Testis (tissue), 3 donors: ENCODE measurements around the gene CR1L. TPM values are rescaled to one million over a fixed set of nuclear protein-coding genes. Genes with fewer than 3 reads are reported as not detected.
"Not testable (repeated sequence)": the region's sequence is repeated elsewhere in the genome, so short reads cannot be mapped to it uniquely, and the experiment has no call there.

Experiments
- DNase-seq: peaks from one replicate; pipeline ENCODE4 v3.0.0-alpha.2; 2019
- H3K27ac ChIP-seq, 2 donors: fragments of 200-600 bp; sonication (generic); one replicate each; pipeline ENCODE4 v1.5.1; 2019
- H3K27me3 ChIP-seq: fragments of 200-600 bp; sonication (generic); one replicate; pipeline ENCODE4 v1.5.1; 2019
- H3K36me3 ChIP-seq: fragments of 200-600 bp; sonication (generic); one replicate; pipeline ENCODE4 v1.5.1; 2017; ENCODE audit warnings: low read depth; ENCODE audit errors: missing control alignments
- H3K4me1 ChIP-seq: fragments of 200-600 bp; sonication (generic); one replicate; pipeline ENCODE4 v1.5.1; 2019
- H3K4me3 ChIP-seq, 2 donors: fragments of 200-600 bp; sonication (generic); one replicate each; pipeline ENCODE4 v1.5.1; 2017 to 2019
- H3K9me3 ChIP-seq: fragments of 200-600 bp; sonication (generic); one replicate; pipeline ENCODE4 v1.5.1; 2017
- POLR2A ChIP-seq: fragments of 450-650 bp; IDR thresholded peaks from one replicate; pipeline ENCODE4 v1.6.1; 2017; ENCODE audit warnings: antibody characterized with exemption, mild to moderate bottlenecking, moderate library complexity
- WGBS, 2 donors: methylation state at CpG; one replicate each; pipeline ENCODE4 v1.1.5; 2018; 5-methylcytosine and 5-hydroxymethylcytosine counted together
- intact Hi-C: fragments of 100-400 bp; cut with DNase I; formaldehyde crosslinking; loops from one replicate; pipeline ENCODE4 v1.15.1; 2023; ENCODE audit warnings: low total_unique reads
- polyA plus RNA-seq: library from polyadenylated mRNA; stranded (reverse); fragments of 350-450 nt; fragmentation: Illumina TruSeq; extraction: RNeasy Lipid Tissue Mini Kit (QIAGEN cat#74804); gene quantifications from one replicate; pipeline ENCODE4 v1.2.3, GENCODE V29; 2014; ENCODE audit warnings: low read depth, low replicate concordance; ENCODE audit not compliant: insufficient read depth
- total RNA-seq, 2 donors: library from RNA; depleted of rRNA; stranded (reverse); fragments of >200 nt; gene quantifications; one replicate each; pipeline ENCODE4 v1.2.3, GENCODE V29; 2016
- TF ChIP-seq, protein P1 (sequence below), 3 experiments: fragments of 450-650 bp in 2 of 3; fragments of 200-600 bp in 1 of 3; sonication (generic) in 1 of 3; IDR thresholded peaks; one replicate each; pipeline ENCODE4 v1.5.1; 2016 to 2019; ENCODE audit warnings: antibody characterized with exemption in 3 of 3, mild to moderate bottlenecking in 2 of 3, moderate library complexity in 1 of 3

CR1L gene
- total and polyA plus RNA-seq, 3 donors from 2014 or later: not detected

DNA sequence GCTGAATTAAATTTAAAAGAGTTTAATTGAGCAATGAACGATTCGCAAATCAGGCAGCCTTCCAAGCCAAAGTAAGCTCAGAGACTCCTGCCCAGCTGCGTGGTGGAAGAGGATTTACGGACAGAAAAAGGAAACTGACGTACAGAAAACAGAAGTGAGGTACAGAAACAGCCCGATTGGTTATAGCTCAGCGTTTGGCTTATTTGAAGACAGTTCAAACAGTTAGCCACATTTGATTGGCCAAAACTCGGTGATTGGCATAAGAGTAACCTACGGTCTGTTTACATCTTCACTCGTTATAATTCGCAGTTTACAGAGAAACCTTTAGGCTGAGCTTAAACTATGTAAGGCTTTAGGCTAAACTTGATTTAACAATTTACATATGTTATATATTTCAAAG is 46.9 kb downstream of the CR1L start:
- intact Hi-C loops: no loop called here
- no peaks in the 10 kb centered on the region for H3K9me3 ChIP-seq
- H3K27ac ChIP-seq: no peak overlapping the region
- H3K36me3 ChIP-seq: no peaks in the 10 kb centered on the region
- WGBS, 2 donors: 45 to 66% methylated on average over 11 of the region's 11 CpGs
- DNase-seq: no peak
- H3K4me1 ChIP-seq: no peaks in the 10 kb centered on the region
- no peak for TF ChIP-seq POLR2A
- TF ChIP-seq, protein P1, sequence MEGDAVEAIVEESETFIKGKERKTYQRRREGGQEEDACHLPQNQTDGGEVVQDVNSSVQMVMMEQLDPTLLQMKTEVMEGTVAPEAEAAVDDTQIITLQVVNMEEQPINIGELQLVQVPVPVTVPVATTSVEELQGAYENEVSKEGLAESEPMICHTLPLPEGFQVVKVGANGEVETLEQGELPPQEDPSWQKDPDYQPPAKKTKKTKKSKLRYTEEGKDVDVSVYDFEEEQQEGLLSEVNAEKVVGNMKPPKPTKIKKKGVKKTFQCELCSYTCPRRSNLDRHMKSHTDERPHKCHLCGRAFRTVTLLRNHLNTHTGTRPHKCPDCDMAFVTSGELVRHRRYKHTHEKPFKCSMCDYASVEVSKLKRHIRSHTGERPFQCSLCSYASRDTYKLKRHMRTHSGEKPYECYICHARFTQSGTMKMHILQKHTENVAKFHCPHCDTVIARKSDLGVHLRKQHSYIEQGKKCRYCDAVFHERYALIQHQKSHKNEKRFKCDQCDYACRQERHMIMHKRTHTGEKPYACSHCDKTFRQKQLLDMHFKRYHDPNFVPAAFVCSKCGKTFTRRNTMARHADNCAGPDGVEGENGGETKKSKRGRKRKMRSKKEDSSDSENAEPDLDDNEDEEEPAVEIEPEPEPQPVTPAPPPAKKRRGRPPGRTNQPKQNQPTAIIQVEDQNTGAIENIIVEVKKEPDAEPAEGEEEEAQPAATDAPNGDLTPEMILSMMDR (IDR thresholded peaks at IDR 0.05): no peak
- no peaks in the 10 kb centered on the region for H3K27me3 ChIP-seq
- no peak overlapping the region for H3K4me3 ChIP-seq

DNA sequence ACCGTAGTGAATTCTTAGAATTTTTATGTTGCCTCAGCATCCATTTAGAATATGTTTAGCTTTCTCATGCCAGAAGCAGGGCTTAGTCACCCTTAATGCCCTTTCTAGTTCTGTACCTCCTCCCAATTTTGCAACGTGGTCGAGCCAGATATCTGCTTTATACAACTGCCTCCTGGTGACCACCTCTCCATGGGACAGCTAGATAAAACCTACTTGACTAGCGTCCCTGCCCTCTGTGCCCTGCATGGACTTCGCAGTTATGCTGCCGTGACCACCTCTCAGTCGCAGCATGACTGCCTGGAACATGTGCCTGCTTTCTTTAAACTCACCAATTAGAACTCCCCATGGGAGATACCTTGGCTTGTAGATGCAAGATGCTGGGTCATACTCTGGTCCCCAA is 47.4 kb downstream of the CR1L start:
- H3K9me3 ChIP-seq, H3K27ac ChIP-seq, intact Hi-C loops, DNase-seq, H3K4me1 ChIP-seq, H3K36me3 ChIP-seq, H3K27me3 ChIP-seq, H3K4me3 ChIP-seq: not testable (repeated sequence)
- 51 to 83% methylated on average over 7 of the region's 7 CpGs for WGBS, 2 donors

DNA sequence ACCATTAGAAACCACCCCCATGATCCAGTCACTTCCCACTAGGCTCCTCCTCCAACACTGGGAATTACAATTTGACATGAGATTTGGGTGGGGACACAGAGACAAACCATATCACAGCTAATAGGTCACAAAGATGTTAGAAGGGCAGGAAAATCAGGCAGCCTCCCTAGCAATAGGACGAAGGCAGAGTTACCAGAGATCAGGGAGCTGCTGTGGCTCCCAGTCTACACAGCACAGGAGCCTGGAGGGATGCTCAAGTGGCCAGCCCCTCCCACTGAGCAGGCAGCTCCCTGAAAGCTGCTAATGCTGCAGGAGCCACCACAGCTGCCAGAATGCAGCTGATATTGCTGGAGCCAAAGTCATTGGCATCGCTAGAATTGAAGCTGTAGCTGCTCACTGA is 51.0 kb downstream of the CR1L start:
- H3K36me3 ChIP-seq: no peaks in the 10 kb centered on the region
- intact Hi-C loops: no loop called here
- no peaks in the 10 kb centered on the region for H3K27me3 ChIP-seq
- H3K4me3 ChIP-seq: no peak overlapping the region
- no peaks in the 10 kb centered on the region for H3K9me3 ChIP-seq
- WGBS, 2 donors: 71% methylated on average over 2 of the region's 2 CpGs; no CpG with 5 or more reads in 1 of the 2 donors
- TF ChIP-seq, protein P1 (IDR thresholded peaks at IDR 0.05): no peak
- no peak for TF ChIP-seq POLR2A
- DNase-seq: no peak
- no peak overlapping the region for H3K27ac ChIP-seq
- no peaks in the 10 kb centered on the region for H3K4me1 ChIP-seq

DNA sequence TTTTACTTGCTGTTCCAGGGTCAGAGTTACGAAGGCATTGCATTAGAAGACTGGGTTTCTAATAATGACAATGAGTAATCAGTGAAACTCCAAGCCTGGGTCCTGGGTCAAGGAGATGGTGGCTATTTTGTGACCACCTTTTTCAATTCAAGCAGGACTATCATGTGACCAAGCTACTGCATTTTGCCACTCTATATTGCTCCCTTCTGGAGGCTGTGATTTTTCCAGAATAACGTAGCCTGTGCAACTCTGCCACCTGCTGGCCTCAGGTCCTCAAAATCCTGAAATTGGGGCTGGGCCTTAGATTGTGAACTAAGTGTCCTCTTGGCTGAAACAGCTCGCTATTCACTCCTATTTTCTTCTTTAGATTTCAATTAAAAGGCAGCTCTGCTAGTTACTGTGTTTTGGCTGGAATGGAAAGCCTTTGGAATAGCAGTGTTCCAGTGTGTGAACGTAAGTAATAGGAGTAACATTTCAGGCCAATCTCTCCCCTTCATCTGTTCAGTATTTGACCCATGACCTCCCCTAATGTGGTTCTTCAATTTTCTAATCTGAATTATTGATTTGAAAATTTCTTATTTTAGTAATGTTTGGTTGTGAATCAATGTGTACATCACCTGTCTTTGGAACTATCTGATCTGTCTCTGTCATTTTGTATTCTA is 54.0 kb downstream of the CR1L start:
- TF ChIP-seq POLR2A: no peak
- TF ChIP-seq, protein P1 (IDR thresholded peaks at IDR 0.05): peak in 2 of 3 experiments; percentile 35 to 47
- H3K4me1 ChIP-seq: no peaks in the 10 kb centered on the region
- intact Hi-C loops: no loop called here
- no peaks in the 10 kb centered on the region for H3K36me3 ChIP-seq
- no peaks in the 10 kb centered on the region for H3K27me3 ChIP-seq
- WGBS, 2 donors: 45 to 60% methylated on average over 4 of the region's 4 CpGs
- H3K9me3 ChIP-seq: no peaks in the 10 kb centered on the region
- H3K27ac ChIP-seq: no peak overlapping the region
- peak; percentile 65 for DNase-seq
- no peak overlapping the region for H3K4me3 ChIP-seq

DNA sequence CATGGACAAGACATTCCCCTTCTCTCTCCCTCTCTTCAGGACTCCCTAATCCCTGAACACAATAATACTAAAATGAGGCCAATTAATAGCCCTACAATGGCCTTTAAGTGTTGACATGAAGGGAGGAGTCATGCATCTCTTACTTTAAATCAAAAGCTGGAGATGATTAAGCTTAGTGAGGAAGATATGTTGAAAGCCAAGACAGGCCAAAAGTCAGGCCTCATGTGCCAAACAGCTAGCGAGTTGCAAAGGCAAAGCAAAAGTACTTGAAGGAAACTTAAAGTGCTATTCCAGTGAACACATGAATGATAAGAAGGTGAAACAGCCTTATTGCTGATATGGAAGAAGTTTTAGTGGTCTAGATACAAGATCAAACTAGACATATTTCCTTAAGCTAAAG is 57.4 kb downstream of the CR1L start:
- H3K27me3 ChIP-seq: no peaks in the 10 kb centered on the region
- 64 to 77% methylated on average over 1 of the region's 1 CpG for WGBS, 2 donors
- no peak overlapping the region for H3K4me3 ChIP-seq
- no peaks in the 10 kb centered on the region for H3K4me1 ChIP-seq
- no peak for DNase-seq
- TF ChIP-seq, protein P1 (IDR thresholded peaks at IDR 0.05): no peak
- intact Hi-C loops: no loop called here
- H3K27ac ChIP-seq: no peak overlapping the region
- no peaks in the 10 kb centered on the region for H3K9me3 ChIP-seq
- no peaks in the 10 kb centered on the region for H3K36me3 ChIP-seq
